ELF-1 (cell line): ENCODE data around the gene MTX3.

ENCODE experiments used
- DNase-seq: peaks from one replicate; pipeline ENCODE4 v3.0.0-alpha.2; 2016; ENCODE audit warnings: low read depth, low spot score

Gene MTX3

GRCh38 chr5:79982136-79982535 is 8.9 kb downstream of the MTX3 start:
- DNase-seq: no peak

- DNase-seq: no peak
Measured at GRCh38 chr5:79976759-79977515, 14.1 kb downstream of the MTX3 start.

DNA sequence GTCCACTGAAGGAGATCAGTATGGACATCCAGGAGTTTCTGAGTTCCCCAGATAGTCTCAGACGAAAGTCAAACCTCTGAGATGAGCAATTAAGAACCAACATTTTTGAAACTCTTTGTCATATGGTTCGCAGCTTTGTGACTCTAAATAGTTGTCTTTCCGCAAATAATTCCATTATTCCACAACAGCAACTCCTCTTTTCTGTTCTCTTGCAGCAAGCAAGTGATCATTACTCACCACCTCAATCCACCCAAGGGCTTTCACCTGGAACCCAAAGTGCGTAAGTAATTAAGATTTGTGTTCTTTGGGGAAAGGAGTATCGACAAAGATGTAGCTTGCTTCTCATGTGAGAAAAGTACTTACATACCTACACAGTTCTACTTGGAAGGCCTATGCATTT is 15.6 kb downstream of the MTX3 start:
- no peak for DNase-seq

GRCh38 chr5:79974886-79975285 is 16.2 kb downstream of the MTX3 start:
- DNase-seq: peak; percentile 27

DNA sequence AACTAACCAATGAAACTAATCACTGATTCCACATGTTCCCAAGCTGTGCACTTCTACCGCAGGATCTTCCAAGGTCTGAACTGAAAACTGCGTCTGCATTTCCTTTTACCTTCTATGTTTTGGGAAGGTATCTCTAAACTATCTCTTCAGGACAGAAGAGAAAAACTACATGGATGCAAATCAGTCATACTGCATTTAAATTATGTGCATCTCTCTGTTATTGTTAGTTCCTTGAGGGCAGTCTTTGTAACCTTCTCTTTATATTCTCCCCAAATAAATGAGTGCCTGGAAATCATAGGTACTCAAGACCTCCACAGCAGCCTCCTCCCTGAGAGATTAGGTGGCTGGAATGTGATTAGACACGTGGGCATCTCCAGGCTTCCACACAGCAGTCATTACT is 17.1 kb downstream of the MTX3 start:
- no peak for DNase-seq

DNA sequence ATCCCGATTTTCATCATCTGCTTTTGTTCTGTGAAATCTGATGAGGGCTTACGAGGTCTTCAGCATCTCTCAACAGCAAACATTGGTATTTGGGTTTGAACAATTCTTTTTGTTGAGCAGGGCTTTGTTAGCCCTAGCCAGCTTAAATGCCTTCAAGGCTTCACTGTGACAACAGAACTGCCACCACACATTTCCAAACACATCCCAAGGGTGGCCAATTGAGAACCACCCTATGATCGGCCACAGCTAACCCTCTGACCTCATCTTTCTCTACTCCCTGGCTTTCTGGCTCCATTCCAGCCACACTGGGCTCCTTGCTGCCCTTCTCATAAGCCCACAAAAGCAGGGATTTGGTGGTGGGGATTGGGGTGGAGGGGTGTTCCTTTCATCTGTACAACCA is 17.6 kb downstream of the MTX3 start:
- DNase-seq: peak; percentile 28

DNA sequence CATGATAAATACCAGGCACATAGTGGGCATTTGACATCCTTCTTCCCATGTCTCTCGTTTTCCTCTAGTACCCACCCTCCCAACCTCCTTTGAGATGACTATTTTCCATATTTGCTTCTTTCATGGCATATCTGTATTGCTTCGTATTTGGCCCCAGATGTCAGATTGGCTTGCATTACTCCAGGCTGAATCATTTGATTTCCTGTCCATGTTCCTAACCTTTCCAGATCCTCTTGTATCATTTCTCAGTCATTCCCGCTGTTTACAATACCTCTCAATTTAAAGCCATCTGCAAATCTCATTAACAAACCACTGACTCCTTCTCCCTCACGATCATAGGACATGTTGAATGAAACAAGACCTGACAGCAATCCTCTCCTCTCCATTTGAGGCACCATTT is 19.9 kb downstream of the MTX3 start:
- DNase-seq: no peak

DNA sequence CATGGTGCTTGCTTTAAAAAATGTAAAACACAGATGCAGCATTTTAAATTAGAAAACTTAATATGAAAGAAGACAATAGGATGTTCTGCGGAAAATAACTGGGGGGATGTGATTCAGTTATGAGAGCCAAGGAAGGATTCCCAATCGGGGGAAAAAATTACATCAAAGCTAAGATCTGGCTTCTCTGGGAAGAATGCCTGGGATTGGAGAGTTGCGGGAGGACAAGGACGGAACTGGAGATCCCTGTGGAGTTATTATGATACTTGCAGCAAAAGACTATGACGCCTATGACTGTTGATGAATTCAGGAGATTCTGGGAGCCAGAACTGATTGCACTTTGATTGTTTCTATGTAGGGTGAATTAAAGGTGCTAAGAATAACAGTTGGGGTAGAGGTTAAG is 24.6 kb downstream of the MTX3 start:
- no peak for DNase-seq

DNA sequence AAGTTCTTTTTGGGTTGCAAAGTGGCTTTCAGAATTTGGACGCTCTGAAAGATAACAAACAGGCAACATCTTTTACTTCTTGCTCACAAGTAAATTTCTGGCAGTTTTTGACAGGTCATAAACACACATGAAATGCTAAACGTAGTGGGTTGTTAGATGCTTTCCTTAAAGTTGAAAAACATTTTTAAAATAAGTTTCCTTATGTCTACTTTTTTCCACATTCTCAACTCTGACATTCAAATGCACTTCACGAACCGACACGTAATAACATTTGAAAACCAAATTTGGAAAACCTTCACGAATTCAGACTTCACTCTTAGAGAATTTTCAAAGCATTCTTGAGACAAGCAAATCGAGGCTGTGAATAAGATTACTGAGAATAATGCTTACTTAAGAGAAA is 26.9 kb downstream of the MTX3 start:
- no peak for DNase-seq

- DNase-seq: no peak
Measured at GRCh38 chr5:79963261-79964061, 27.6 kb downstream of the MTX3 start.

- DNase-seq: peak; percentile 6
Measured at GRCh38 chr5:79962575-79963222, 28.4 kb downstream of the MTX3 start.

GRCh38 chr5:79961716-79962574 is 29.1 kb downstream of the MTX3 start:
- peak; percentile 20 for DNase-seq

- no peak for DNase-seq
Measured at GRCh38 chr5:79959407-79959806, 31.7 kb downstream of the MTX3 start.

GRCh38 chr5:79955941-79956670 is 35.0 kb downstream of the MTX3 start:
- peak; percentile 55 for DNase-seq

DNA sequence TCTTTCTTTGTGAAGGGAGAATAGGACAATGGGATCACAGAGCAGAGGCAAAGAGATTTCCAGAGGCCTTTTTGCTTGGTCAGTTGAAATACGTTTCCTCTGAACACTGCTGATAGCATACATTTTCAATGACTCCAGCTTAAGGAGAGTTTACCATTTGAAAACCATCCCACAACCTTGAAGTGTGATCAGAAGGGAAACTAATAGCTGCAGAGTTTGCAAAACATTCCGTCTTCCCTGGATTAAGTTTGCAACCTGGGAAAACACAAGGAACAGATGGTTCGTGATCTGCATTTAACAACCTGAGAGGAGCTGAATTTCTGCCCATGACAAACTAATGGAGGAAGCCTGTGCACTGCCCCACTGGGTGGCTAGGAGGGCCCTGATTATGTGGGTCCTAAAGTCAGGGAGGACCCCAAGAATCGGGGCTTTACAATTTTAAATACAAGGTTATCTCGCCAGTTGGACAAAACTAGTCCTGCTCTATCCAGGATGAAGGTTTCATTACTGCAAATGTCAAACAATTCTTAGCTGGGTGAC is 35.6 kb downstream of the MTX3 start:
- DNase-seq: no peak

DNA sequence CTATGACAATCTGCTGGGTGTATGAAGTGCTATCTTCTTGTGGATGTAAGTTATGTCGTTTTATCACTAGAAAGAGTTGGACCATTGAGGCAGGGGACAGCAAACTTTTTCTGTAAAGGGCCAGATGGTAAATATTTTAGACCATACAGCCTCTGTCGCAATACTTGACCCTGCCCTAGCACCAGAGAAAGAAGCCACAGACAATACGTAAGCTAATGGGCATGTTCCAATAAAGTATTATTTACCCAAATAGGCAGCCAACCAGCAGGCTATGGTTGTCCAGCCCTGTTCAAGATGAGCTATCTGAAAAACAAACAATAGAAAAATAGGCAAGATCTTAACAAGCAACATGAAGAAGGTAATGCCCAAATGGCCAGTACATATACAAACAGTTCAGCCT is 36.4 kb downstream of the MTX3 start:
- DNase-seq: no peak

GRCh38 chr5:79947567-79947966 is 43.5 kb downstream of the MTX3 start:
- DNase-seq: no peak

GRCh38 chr5:79938468-79938867 is 52.6 kb downstream of the MTX3 start:
- peak; percentile 29 for DNase-seq

DNA sequence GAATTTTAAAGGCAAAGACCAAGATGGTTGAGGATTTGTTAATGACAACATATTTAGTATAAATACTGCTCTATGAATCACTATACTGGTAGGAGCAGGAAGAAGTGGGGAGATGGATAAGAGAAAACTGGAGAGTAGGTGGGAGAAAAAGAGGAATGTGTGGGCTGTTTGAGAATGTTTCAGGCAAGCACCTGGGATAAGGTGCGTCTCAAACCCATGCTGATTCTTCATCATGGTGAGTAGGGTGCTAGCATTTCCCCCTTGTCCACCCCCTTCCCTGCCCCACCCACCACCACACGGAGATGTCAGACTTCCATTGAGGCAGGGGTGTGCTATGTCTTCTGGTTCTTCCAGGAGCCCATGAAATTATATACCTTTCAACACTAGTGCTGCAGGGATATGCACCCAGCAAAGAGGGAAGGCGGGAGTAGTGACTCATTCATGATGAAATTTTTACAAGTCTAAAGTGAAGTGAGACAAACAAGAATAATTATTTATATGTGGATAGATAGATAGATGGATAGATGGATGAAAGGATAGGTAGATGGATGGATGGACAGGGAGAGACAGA is 54.3 kb downstream of the MTX3 start:
- DNase-seq: no peak

DNA sequence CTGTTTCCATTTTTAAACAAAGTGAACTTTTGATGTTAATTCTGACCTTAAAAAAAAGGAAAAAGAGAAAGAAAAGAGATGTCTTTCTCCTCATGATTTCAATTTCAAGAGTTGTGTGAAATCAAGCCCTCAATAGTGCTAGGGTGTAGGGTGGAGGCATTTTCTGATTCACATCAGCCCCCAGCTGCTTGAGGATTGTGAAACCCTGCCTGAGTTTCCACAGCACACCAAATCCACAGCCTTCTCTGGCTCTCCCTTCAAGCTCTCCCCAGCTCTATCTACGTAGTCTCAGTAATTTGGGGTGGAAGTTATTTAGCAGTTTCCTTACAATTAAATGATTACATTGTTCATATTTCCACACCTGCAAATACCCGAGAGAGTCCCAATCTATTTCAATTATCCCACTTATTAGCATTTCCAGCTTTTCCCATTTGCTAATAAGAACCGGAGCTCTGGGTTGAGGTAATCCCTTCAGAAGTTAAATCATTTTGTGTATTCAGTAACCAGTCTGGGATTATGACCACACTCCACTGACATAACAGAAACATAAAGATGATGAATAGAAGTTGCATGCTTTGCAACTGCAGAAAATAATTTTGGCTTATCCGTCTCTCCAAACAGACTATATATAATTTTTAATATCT is 54.9 kb downstream of the MTX3 start:
- DNase-seq: no peak
